T1000 (cell line): ENCODE measurements around the gene MICU1.
A peak's percentile ranks its signal among the peaks of the same experiment; 100 is the strongest.
"Not testable (repeated sequence)": the region's sequence is repeated elsewhere in the genome, so short reads cannot be mapped to it uniquely, and the experiment has no call there.

Source experiments
- DNase-seq: peaks from one replicate; lab custom pipeline; 2025; ENCODE audit warnings: mixed read lengths; lab: John Stamatoyannopoulos, UW

Gene MICU1

DNA sequence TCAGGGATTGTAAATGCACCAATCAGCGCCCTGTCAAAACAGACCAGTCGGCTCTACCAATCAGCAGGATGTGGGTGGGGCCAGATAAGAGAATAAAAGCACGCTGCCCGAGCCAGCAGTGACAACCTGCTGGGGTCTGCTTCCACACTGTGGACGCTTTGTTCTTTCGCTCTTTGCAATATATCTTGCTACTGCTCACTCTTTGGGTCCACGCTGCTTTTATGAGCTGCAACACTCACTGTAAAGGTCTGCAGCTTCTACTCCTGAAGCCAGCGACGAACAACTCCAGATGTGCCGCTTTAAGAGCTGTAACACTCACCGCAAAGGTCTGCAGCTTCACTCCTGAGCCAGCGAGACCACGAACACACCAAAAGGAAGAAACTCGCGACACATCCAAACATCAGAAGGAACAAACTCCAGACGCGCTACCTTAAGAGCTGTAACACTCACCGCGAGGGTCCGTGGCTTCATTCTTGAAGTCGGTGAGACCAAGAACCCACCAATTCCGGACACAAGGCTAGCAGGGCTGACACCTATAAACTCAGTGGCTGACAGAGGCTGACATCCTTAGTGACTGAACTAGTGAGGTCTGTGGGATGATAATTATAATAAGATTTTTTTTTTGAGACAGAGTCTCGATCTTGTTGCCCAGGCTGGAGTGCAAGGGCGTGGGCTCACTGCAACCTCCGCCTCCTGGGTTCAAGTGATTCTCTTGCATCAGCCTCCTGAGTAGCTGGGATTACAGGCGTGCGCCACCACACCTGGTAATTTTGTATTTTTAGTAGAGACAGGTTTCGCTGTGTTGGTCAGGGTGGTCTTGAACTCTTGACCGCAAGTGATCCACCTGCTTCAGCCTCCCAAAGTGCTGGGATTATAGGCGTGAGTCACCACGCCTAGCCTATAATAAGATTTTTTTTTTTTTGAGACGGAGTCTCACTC, 298.9 kb downstream of the MICU1 start:
- DNase-seq = not testable (repeated sequence)

DNA sequence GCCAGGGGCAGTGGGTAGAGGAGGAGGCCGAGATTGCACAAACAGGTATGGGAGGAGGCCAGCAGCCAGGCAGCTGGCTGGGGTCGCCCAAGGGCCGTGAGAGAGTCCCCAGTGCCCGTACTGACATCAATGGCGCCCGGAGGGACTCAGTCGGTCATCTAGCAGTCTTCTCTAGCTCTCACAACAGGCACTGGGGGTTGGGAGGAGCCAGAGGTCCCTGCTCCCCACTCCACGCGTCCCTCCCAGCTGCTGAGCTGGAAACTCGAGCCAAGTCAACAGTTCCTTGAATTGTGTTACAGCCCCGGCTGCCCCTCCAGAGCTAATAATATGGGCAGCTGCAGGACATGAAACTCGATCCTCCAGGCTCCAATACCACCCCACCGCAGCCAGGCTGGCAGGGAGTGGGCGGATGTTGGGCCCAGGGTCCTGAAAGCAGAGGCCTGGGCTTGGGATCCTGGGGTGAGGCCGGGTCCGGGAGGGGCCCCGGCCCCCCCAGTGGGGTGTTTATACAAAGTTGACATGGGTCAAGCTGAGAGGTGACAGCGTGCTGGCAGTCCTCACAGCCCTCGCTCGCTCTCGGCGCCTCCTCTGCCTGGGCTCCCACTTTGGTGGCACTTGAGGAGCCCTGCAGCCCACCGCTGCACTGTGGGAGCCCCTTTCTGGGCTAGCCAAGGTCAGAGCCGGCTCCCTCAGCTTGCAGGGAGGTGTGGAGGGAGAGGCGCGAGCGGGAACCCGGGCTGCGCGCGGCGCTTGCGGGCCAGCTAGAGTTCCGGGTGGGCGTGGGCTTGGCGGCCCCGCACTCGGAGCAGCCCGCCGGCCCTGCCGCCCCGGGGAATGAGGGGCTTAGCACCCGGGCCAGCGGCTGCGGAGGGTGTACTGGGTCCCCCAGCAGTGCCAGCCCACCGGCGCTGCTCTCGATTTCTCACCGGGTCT, 300.4 kb downstream of the MICU1 start:
- not testable (repeated sequence) for DNase-seq

DNA sequence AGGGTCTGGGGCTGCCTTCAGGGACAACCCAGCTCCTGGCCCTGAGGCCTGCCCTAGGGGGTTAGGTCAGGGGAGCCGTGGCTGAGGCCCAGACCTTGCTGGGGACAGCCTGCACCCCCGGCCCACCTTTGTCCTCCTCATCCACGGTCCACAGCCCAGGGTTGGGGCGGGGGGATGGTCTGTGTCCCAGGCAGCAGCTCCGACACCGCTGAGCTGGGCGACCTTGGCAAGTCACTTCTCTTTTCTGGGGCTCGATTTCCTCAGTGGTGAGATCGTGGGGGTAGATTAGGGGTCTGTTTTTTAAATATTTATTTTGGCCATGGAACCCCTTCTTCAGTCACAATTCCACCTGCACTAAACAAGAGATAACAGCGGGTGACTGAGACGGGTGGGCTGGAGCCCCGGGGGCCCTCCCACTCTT, 302.1 kb downstream of the MICU1 start:
- DNase-seq = no peak

DNA sequence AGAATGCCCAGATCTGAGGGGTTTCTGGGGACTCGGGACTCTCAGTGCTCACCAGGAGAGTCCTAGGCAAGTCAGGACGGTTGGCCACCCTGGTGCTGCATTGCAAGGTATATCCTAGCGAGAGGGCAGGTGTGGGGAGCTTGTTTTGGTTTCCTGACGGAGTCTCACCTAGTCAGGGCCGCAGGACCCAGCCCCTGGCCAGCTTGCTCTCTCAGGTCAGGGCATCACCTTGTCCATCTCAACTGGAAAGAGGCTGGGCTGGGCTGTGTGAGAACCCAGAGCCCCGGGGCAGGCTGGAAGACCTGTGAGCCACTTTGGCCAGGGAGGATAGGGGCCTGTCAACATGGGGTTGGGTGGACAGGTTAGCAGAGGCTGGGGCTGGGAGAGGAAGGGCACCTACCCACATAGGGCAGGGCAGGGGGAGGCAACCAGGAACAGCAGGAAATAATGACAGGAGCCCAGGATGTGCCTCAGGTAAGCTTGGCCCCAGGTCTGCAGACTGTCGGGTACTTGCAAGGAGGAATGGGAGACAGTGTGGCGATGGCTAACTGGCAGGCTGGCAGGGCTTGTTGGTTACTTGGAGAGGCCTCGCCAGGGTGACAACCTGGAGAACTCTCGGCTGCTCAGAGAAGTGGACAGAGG, 302.6 kb downstream of the MICU1 start:
- DNase-seq = no peak

DNA sequence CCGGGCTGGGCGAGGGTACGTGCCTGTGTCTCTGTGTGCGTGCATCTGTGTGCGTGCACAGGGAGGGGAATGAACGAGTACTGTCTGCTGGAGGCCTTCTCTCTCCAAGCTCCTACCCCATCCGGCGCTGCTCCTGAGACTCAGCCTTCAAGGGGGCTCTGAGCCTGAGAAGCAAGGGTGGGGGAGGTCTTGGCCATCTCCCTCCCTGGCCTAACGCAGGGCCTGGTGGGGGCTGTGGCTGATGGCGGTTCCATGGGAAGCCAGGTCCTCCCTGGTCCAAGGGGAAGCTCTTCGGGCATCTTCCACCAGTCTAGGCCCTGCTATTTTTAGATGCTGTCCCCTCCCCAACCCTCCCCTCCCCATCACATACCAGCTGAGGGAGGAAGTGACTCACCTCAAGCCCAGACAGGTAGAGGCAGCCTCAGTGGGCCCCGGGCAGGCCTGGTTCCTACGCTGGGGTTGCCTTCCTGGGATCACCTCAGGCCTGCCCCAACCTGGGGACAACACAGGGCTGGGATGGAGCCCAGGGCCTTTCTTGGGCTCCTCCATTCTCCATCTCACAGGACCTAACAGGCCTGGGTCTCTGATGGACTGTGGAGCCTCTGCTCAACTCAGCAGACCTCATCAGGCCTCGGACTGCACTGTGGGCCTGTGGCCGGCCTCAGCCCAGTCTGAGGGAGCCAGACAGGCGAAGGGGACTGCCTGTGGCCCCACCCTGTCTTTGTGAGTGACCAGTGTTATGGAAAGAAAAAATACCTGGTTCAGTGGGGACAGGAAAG, 303.4 kb downstream of the MICU1 start:
- no peak for DNase-seq

DNA sequence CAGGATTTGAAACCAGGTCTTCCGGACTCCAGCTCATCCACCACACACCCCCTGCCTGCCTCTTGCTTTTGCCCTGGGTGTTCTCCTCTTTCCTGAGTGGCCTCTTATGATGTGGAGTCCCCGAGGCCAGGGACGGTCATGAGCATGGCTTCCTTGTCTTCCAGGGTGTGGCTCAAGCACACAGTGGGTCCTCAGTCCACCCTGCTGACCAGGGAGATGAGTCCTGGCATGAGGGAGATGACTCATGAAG, 303.9 kb downstream of the MICU1 start:
- no peak for DNase-seq

- no peak for DNase-seq
Measured at GRCh38 chr10:72321248-72322029, 304.4 kb downstream of the MICU1 start.

DNA sequence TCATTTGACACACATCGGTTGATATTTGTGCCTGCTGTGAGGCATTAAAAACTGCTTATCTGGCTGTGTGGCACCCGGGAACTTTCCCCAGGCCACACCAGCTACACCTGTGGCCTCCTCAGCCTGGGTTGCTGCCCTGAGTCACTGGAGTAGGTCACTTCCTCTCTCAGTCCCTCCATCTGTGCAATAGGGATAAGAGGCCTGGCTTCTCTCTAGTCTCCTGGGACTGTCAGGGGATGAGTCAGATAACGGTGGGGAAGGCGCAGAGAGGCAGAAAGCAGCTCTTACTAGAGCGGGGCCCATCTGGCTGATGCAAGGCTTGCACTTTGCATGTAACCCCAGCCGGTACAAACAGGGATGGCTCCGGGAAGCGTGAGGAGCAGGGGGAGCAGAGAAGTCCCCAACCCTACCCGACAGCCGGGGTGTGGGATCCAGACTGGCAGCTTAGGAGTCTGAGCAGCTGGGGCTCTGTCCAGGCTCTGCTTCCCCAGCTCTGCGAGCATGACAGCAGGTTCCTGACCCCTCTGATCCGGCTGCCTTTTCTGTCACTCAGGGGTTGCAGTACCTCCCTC, 305.1 kb downstream of the MICU1 start:
- peak; percentile 92 for DNase-seq

- DNase-seq = peak; percentile 68
Measured at GRCh38 chr10:72319416-72320254, 306.2 kb downstream of the MICU1 start.

GRCh38 chr10:72318418-72319262, 307.2 kb downstream of the MICU1 start:
- no peak for DNase-seq
